GM20000 (cell line): ENCODE results near the gene IPO11.
"Not testable (repeated sequence)": the region's sequence is repeated elsewhere in the genome, so short reads cannot be mapped to it uniquely, and the experiment has no call there.

Experiments used
- DNase-seq: peaks from one replicate; pipeline ENCODE4 v3.0.0; 2012; ENCODE audit warnings: low spot score
- CTCF ChIP-seq: IDR thresholded peaks from 2 replicates; pipeline ENCODE4 v1.5.1; 2012; ENCODE audit warnings: mild to moderate bottlenecking, control low read depth; ENCODE audit errors: extremely low read depth, missing control alignments

The IPO11 gene

GRCh38 chr5:62514510-62515119 lies 102.1 kb downstream of the IPO11 start:
- no peak for DNase-seq
- TF ChIP-seq CTCF = no peak

- DNase-seq = not testable (repeated sequence)
These were observed 108.2 kb downstream of the IPO11 start for GRCh38 chr5:62520812-62521211.

GRCh38 chr5:62521319-62521718 lies 108.8 kb downstream of the IPO11 start:
- DNase-seq = peak; percentile 15
- TF ChIP-seq CTCF = no peak

- no peak for TF ChIP-seq CTCF
- DNase-seq = no peak
These were observed 110.2 kb downstream of the IPO11 start for GRCh38 chr5:62522811-62523210.

GRCh38 chr5:62533597-62533996 lies 121.0 kb downstream of the IPO11 start:
- no peak for TF ChIP-seq CTCF

GRCh38 chr5:62534461-62535236 lies 122.1 kb downstream of the IPO11 start:
- DNase-seq = no peak
- TF ChIP-seq CTCF = no peak

More at GRCh38 chr5:62533597-62533996, 121.0 kb downstream of the IPO11 start:
- no peak for DNase-seq

- TF ChIP-seq CTCF = no peak
- DNase-seq = no peak
These were observed 123.7 kb downstream of the IPO11 start for GRCh38 chr5:62536232-62536631.

GRCh38 chr5:62536783-62537182 lies 124.2 kb downstream of the IPO11 start:
- DNase-seq = no peak
- TF ChIP-seq CTCF = no peak
